Nephron (organoid): ENCODE measurements around the gene ZBTB21.

ENCODE experiments used
- H3K27ac Mint-ChIP-seq, 3 experiments: 2 replicates each; pipeline ENCODE4 v1.8.0; 2020; ENCODE audit warnings: mixed read lengths in 3 of 3, mild to moderate bottlenecking in 2 of 3, moderate library complexity in 1 of 3
- H3K27me3 Mint-ChIP-seq: 2 replicates; pipeline ENCODE4 v1.8.0; 2021; ENCODE audit warnings: low read depth, mild to moderate bottlenecking, moderate library complexity, mixed read lengths
- H3K36me3 Mint-ChIP-seq: 2 replicates; pipeline ENCODE4 v1.8.0; 2020; ENCODE audit warnings: low read depth, mixed read lengths
- H3K4me1 Mint-ChIP-seq: 2 replicates; pipeline ENCODE4 v1.8.0; 2020; ENCODE audit warnings: mixed read lengths
- H3K4me3 Mint-ChIP-seq, 3 experiments: 2 replicates each; pipeline ENCODE4 v1.8.0; 2020; ENCODE audit warnings: mild to moderate bottlenecking in 3 of 3, mixed read lengths in 3 of 3, moderate library complexity in 2 of 3
- H3K9me3 Mint-ChIP-seq: 2 replicates; pipeline ENCODE4 v1.8.0; 2020; ENCODE audit warnings: mixed read lengths
- TF ChIP-seq, protein P1 (sequence below), 3 experiments: fragments of 200-600 bp; sonication (generic); IDR thresholded peaks; one replicate each; pipeline ENCODE4 v1.5.0; 2021; ENCODE audit warnings: antibody characterized with exemption in 3 of 3; ENCODE audit not compliant: unreplicated experiment in 3 of 3

Gene ZBTB21

GRCh38 chr21:42042651-42043050 is 32.5 kb upstream of the ZBTB21 start:
- H3K9me3 Mint-ChIP-seq, result peaks cover 3% of the 10 kb centered on the region
- H3K27me3 Mint-ChIP-seq, result peaks cover 13% of the 10 kb centered on the region
- TF ChIP-seq, protein P1, sequence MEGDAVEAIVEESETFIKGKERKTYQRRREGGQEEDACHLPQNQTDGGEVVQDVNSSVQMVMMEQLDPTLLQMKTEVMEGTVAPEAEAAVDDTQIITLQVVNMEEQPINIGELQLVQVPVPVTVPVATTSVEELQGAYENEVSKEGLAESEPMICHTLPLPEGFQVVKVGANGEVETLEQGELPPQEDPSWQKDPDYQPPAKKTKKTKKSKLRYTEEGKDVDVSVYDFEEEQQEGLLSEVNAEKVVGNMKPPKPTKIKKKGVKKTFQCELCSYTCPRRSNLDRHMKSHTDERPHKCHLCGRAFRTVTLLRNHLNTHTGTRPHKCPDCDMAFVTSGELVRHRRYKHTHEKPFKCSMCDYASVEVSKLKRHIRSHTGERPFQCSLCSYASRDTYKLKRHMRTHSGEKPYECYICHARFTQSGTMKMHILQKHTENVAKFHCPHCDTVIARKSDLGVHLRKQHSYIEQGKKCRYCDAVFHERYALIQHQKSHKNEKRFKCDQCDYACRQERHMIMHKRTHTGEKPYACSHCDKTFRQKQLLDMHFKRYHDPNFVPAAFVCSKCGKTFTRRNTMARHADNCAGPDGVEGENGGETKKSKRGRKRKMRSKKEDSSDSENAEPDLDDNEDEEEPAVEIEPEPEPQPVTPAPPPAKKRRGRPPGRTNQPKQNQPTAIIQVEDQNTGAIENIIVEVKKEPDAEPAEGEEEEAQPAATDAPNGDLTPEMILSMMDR (IDR thresholded peaks at IDR 0.05; ENCODE audit: unreplicated experiment in 3 of 3), result no peak
- H3K4me3 Mint-ChIP-seq, result no peak overlapping the region
- no peaks in the 10 kb centered on the region for H3K36me3 Mint-ChIP-seq
- peaks cover 8% of the 10 kb centered on the region for H3K4me1 Mint-ChIP-seq
- H3K27ac Mint-ChIP-seq, result no peak overlapping the region

DNA sequence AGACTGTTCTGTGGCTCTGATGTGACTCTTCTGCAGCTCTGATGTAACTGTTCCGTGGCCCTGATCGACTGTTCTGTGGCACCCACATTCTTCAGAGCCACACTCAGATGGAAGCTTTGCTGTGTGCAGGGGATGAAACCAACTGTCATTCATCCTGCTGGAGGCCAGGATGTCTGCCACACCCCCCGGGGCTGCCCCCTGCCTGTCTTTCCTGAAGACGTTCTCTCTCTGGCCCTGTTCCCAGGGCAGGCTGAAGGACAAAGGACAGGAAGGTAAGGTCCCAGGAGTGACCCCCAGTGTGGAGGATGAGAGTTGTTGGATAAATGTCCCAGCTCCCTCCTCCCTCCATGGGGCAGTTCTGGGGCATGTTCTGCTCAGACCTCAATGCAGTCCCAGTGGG is 31.6 kb upstream of the ZBTB21 start:
- TF ChIP-seq, protein P1 (IDR thresholded peaks at IDR 0.05; ENCODE audit: unreplicated experiment in 3 of 3), result no peak
- Mint-ChIP-seq H3K4me1 (peaks cover 8% of the 10 kb centered on the region), H3K9me3 (peaks cover 5% of the 10 kb centered on the region), H3K36me3 (no peaks in the 10 kb centered on the region), H3K4me3 (no peak overlapping the region), H3K27me3 (peaks cover 7% of the 10 kb centered on the region), H3K27ac (no peak overlapping the region)

DNA sequence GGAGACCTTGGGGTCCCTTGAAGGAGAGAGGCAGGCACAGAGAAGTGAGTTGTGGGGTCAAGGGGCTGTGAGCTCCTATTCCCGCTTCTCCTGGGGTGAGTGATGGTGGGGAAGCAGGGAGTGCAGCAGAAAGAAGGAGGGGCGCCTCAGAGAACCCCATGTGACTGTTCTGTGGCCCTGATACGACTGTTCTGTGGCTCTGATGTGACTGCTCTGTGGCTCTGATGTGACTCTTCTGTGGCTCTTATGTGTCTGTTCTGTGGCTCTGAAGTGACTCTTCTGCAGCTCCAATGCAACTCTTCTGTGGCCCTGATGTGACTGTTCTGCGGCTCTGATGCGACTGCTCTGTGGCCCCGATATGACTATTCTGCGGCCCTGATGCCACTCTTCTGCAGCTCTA is 31.1 kb upstream of the ZBTB21 start:
- TF ChIP-seq, protein P1 (IDR thresholded peaks at IDR 0.05; ENCODE audit: unreplicated experiment in 3 of 3), result no peak
- Mint-ChIP-seq H3K9me3 (peaks cover 5% of the 10 kb centered on the region), H3K4me1 (peaks cover 8% of the 10 kb centered on the region), H3K4me3 (no peak overlapping the region), H3K27me3 (peaks cover 7% of the 10 kb centered on the region), H3K36me3 (no peaks in the 10 kb centered on the region), H3K27ac (no peak overlapping the region)

DNA sequence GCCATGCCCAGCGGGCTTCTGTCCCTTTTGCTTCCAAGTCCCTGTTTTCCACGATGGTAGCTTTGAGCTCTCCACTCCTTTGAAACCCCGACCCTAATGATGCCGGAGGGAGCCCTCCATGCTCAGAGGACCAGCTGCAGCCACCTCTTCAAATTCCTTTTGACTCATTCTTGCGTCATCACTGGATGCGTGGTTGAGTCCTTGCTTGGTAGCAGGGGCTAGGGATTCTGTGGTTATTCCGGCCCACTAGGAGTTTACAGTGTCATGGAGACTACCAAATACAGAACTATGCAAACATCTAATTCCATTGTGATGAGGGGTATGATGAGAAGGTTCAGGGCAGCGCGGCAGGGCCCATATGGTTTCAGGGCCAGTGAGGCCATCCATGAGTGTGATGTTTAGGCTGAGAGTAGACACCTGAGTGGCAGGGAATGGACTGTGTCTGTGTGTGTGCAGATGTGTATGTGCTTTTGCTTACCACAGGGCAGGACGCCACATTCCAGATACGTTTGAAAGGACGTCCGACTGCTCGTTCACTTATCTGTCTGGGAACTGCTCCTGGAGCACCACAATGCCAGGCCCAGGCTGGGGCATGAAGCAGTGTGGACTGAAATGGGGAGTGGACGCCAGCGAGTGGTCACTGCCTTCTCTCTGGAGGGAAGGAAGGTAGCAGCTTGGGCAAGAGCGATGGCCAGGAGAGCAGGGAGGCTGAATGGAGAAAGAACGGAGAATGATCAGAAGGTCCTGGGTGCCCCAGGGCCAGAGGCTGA is 30.4 kb upstream of the ZBTB21 start:
- Mint-ChIP-seq H3K27me3 (peaks cover 10% of the 10 kb centered on the region), H3K9me3 (peaks cover 5% of the 10 kb centered on the region), H3K27ac (no peak overlapping the region), H3K4me3 (no peak overlapping the region), H3K4me1 (peaks cover 8% of the 10 kb centered on the region), H3K36me3 (no peaks in the 10 kb centered on the region)
- TF ChIP-seq, protein P1 (IDR thresholded peaks at IDR 0.05; ENCODE audit: unreplicated experiment in 3 of 3), result no peak

DNA sequence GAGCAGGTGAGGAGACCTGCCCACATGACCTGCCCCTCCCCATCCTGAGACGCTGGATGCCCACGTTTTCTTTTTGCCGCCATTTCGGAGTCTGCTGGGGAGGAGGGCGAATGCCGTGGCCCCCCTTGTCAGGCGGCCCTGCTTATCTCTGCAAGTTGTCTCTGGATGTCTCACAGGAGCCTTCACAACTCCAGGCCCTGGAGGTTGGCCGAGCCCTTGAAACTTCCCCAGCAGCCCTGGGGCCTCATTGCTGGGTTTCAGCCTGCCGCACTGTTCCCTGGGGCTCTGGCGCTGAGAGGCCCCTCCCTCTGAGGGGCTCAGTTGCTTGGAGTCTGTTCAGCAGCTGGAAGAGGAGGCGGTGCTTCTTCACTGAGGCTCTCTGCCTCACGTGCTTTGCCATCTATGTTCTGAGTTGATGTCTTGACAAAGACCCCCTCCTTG is 29.8 kb upstream of the ZBTB21 start:
- peaks cover 5% of the 10 kb centered on the region for H3K9me3 Mint-ChIP-seq
- H3K4me1 Mint-ChIP-seq, result peaks cover 8% of the 10 kb centered on the region
- H3K4me3 Mint-ChIP-seq, result no peak overlapping the region
- TF ChIP-seq, protein P1 (IDR thresholded peaks at IDR 0.05; ENCODE audit: unreplicated experiment in 3 of 3), result no peak
- H3K27me3 Mint-ChIP-seq, result peaks cover 16% of the 10 kb centered on the region
- no peak overlapping the region for H3K27ac Mint-ChIP-seq
- H3K36me3 Mint-ChIP-seq, result no peaks in the 10 kb centered on the region

GRCh38 chr21:42039470-42039901 is 29.3 kb upstream of the ZBTB21 start:
- Mint-ChIP-seq H3K27ac (no peak overlapping the region), H3K4me3 (no peak overlapping the region), H3K9me3 (peaks cover 5% of the 10 kb centered on the region)

More at GRCh38 chr21:42039470-42039901, 29.3 kb upstream of the ZBTB21 start:
- TF ChIP-seq, protein P1 (IDR thresholded peaks at IDR 0.05; ENCODE audit: unreplicated experiment in 3 of 3), result no peak
- H3K4me1 Mint-ChIP-seq, result peaks cover 8% of the 10 kb centered on the region
- H3K36me3 Mint-ChIP-seq, result no peaks in the 10 kb centered on the region
- peaks cover 16% of the 10 kb centered on the region for H3K27me3 Mint-ChIP-seq
